ENCODE data around the gene BLACAT1. TPM values are rescaled to one million over a fixed set of nuclear protein-coding genes. Genes with fewer than 3 reads are reported as not detected.

The BLACAT1 gene
- total RNA-seq, 1 donor: not detected

Small RNA genes lying within 50 kb of the gene (small RNA-seq; reads per million reads assigned to genes)
- gene MIR135B: 0.22 reads per million

Other genes with a start within 250 kb of the BLACAT1 start
- 16.5 and 18.1 TPM in 2 replicates for gene DSTYK, start 244.3 kb downstream of the BLACAT1 start, total RNA-seq
- 1.8 and 2.9 TPM in 2 replicates for gene TMCC2, start 228.1 kb downstream of the BLACAT1 start, total RNA-seq
- gene NUAK2, start 134.3 kb downstream of the BLACAT1 start, total RNA-seq: 2.7 and 3.6 TPM in 2 replicates
- gene KLHDC8A, start 99.1 kb downstream of the BLACAT1 start, total RNA-seq: not detected in 2 replicates
- gene LEMD1, start 34.0 kb downstream of the BLACAT1 start, total RNA-seq: not detected in 2 replicates
- 0.29 and 0.72 TPM in 2 replicates for gene CDK18, start 48.6 kb upstream of the BLACAT1 start, total RNA-seq
- 27.1 and 30.4 TPM in 2 replicates for gene ELK4, start 176.0 kb upstream of the BLACAT1 start, total RNA-seq
- gene SLC45A3, start 224.5 kb upstream of the BLACAT1 start, total RNA-seq: 1.1 and 1.5 TPM in 2 replicates

Data from osteoblast (primary cell).